OCI-M2 (cell line): ENCODE data around the gene GLCCI1.

Source experiments
- DNase-seq: peaks from one replicate; lab custom pipeline; 2025; ENCODE audit not compliant: unreplicated experiment; lab: John Stamatoyannopoulos, UW

Gene GLCCI1

GRCh38 chr7:7962851-7963250 lies 5.7 kb upstream of the GLCCI1 start:
- DNase-seq: no peak

- no peak for DNase-seq
These were observed 4.3 kb upstream of the GLCCI1 start for GRCh38 chr7:7964250-7964649.

GRCh38 chr7:7964691-7965090 lies 3.9 kb upstream of the GLCCI1 start:
- DNase-seq: no peak

- DNase-seq: no peak
These were observed 3.3 kb upstream of the GLCCI1 start for GRCh38 chr7:7965301-7965700.

- no peak for DNase-seq
These were observed 2.4 kb upstream of the GLCCI1 start for GRCh38 chr7:7966141-7966734.

GRCh38 chr7:7967886-7968543 lies 581 bp upstream of the GLCCI1 start:
- peak; percentile 56 for DNase-seq

- DNase-seq: no peak
These were observed 975 bp downstream of the GLCCI1 start for GRCh38 chr7:7969306-7970236.

- DNase-seq: no peak
These were observed 1.6 kb downstream of the GLCCI1 start for GRCh38 chr7:7970237-7970530.

GRCh38 chr7:7970531-7971307 lies 2.1 kb downstream of the GLCCI1 start:
- DNase-seq: no peak

GRCh38 chr7:7971308-7972040 lies 2.9 kb downstream of the GLCCI1 start:
- no peak for DNase-seq

- DNase-seq: no peak
These were observed 3.5 kb downstream of the GLCCI1 start for GRCh38 chr7:7972128-7972527.

GRCh38 chr7:7972922-7973594 lies 4.5 kb downstream of the GLCCI1 start:
- DNase-seq: no peak

- no peak for DNase-seq
These were observed 8.1 kb downstream of the GLCCI1 start for GRCh38 chr7:7976677-7977076.

- DNase-seq: no peak
These were observed 9.2 kb downstream of the GLCCI1 start for GRCh38 chr7:7977774-7978173.

- DNase-seq: no peak
These were observed 10.3 kb downstream of the GLCCI1 start for GRCh38 chr7:7978860-7979259.

- DNase-seq: no peak
These were observed 11.0 kb downstream of the GLCCI1 start for GRCh38 chr7:7979558-7979957.

- no peak for DNase-seq
These were observed 11.5 kb downstream of the GLCCI1 start for GRCh38 chr7:7980134-7980533.

GRCh38 chr7:7982904-7983303 lies 14.3 kb downstream of the GLCCI1 start:
- DNase-seq: no peak

GRCh38 chr7:7984424-7984823 lies 15.8 kb downstream of the GLCCI1 start:
- DNase-seq: no peak

GRCh38 chr7:7988706-7989105 lies 20.1 kb downstream of the GLCCI1 start:
- DNase-seq: no peak
